ENCODE data around the gene GPHN. TPM values are rescaled to one million over a fixed set of nuclear protein-coding genes. Genes with fewer than 3 reads are reported as not detected.
A peak's percentile ranks its signal among the peaks of the same experiment; 100 is the strongest.

GPHN gene
- polyA plus RNA-seq, 2 of the 4 experiments (the other 2 are of a cell fraction) = 12.7 to 15.5 TPM

DNA sequence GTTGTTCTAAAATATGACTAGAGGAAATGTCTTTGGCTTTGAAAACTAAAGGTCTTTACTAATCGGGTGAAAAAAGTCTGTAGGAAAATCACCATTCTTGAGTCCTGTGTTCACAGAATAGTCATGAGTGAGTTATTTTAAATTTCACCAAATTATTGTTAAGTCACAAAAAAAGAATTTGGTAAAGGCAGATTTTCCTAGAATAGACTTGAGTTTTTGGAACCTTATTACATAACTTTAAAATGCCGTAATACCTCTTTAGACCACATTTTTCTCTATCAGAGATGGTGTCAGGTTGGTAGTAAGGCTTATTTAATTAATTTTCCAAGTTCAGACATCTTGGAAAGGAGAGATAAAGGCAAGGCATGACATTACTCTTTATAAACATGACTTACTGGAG lies 496.6 kb downstream of the GPHN start:
- FAIRE-seq = no peak
- H3K9me3 ChIP-seq = no peaks in the 10 kb centered on the region
- ATAC-seq = no peak
- WGBS (ENCODE audit: missing lambda C conversion rate) = 96% methylated on average over 2 of the region's 2 CpGs
- ChIA-PET CTCF (no interaction called here), POLR2A (no interaction called here)
- H3K27ac ChIP-seq = no peak overlapping the region
- DNase-seq (ENCODE audit: low read depth in 1 of 2, low spot score in 1 of 2) = no peak
- TF ChIP-seq JUN (IDR thresholded peaks at IDR 0.05) (no peak), CBX8 (IDR thresholded peaks at IDR 0.05) (no peak)
- no peak overlapping the region for H3K4me2 ChIP-seq
- H3K4me1 ChIP-seq = no peaks in the 10 kb centered on the region
- H3K4me3 ChIP-seq = no peak overlapping the region

- Histone ChIP-seq H3K4me3 (no peak overlapping the region), H3K4me2 (no peak overlapping the region), H3K27ac (no peak overlapping the region), H3K4me1 (no peaks in the 10 kb centered on the region), H3K9me3 (no peaks in the 10 kb centered on the region)
- ATAC-seq (no peak), DNase-seq (ENCODE audit: low read depth in 1 of 2, low spot score in 1 of 2) (no peak), FAIRE-seq (no peak)
- TF ChIP-seq RFX5 (IDR thresholded peaks at IDR 0.05) = no peak
- no peak for TF ChIP-seq CBX2 (IDR thresholded peaks at IDR 0.05; ENCODE audit: borderline replicate concordance, low read depth)
- no peak for TF ChIP-seq JUNB (IDR thresholded peaks at IDR 0.05)
- TF ChIP-seq KDM1A (IDR thresholded peaks at IDR 0.05; ENCODE audit: low read depth) = no peak
- no peak for TF ChIP-seq SREBF2 (IDR thresholded peaks at IDR 0.05)
- TF ChIP-seq TP53 (CRISPR knock-in tag; IDR thresholded peaks at IDR 0.05) = no peak
- TF ChIP-seq BHLHE40 (IDR thresholded peaks at IDR 0.05; ENCODE audit: low read depth, low read length) = no peak
- WGBS (ENCODE audit: missing lambda C conversion rate) = 100% methylated on average over 1 of the region's 1 CpG
- ChIA-PET CTCF (interaction anchor here (0.7 to 1.3 kb wide), 2 partner anchors 10 to 38 kb away, joined by 3 to 4 read pairs; no protein-coding TSS in a partner anchor), POLR2A (no interaction called here)
Observed at GRCh38 chr14:67010602-67011001, 502.7 kb downstream of the GPHN start.

- TF ChIP-seq HMGXB4 (CRISPR knock-in tag; IDR thresholded peaks at IDR 0.05; ENCODE audit: borderline replicate concordance) = no peak
- no peak for TF ChIP-seq NPAS2 (CRISPR knock-in tag; IDR thresholded peaks at IDR 0.05; ENCODE audit: borderline replicate concordance)
- TF ChIP-seq GATA3 (IDR thresholded peaks at IDR 0.05; ENCODE audit: borderline replicate concordance) = no peak
- H3K4me1 ChIP-seq = no peaks in the 10 kb centered on the region
- H3K4me3 ChIP-seq = no peak overlapping the region
- ATAC-seq (no peak), FAIRE-seq (peak; percentile 86), DNase-seq (ENCODE audit: low read depth in 1 of 2, low spot score in 1 of 2) (no peak)
- no peak overlapping the region for H3K27ac ChIP-seq
- POLR2A ChIA-PET = no interaction called here
- no peaks in the 10 kb centered on the region for H3K9me3 ChIP-seq
- CTCF ChIA-PET = no interaction called here
- no peak overlapping the region for H3K4me2 ChIP-seq
Observed at GRCh38 chr14:67016856-67017255, 508.9 kb downstream of the GPHN start.

GRCh38 chr14:67018720-67019119 lies 510.8 kb downstream of the GPHN start:
- FAIRE-seq (no peak), ATAC-seq (no peak), DNase-seq (ENCODE audit: low read depth in 1 of 2, low spot score in 1 of 2) (no peak)
- Histone ChIP-seq H3K27ac (no peak overlapping the region), H3K4me1 (no peaks in the 10 kb centered on the region), H3K9me3 (no peaks in the 10 kb centered on the region), H3K4me2 (no peak overlapping the region), H3K4me3 (no peak overlapping the region)
- ChIA-PET POLR2A (no interaction called here), CTCF (no interaction called here)
- TF ChIP-seq RNF2 (IDR thresholded peaks at IDR 0.05; ENCODE audit: borderline replicate concordance, low read depth) (no peak), NPAS2 (CRISPR knock-in tag; IDR thresholded peaks at IDR 0.05; ENCODE audit: borderline replicate concordance) (no peak), PHF8 (IDR thresholded peaks at IDR 0.05; ENCODE audit: borderline replicate concordance, low read depth) (no peak), POLR2A (IDR thresholded peaks at IDR 0.05; ENCODE audit: low read length) (no peak), CEBPB (IDR thresholded peaks at IDR 0.05) (no peak), NR3C1 (IDR thresholded peaks at IDR 0.05) (no peak), HEYL (CRISPR knock-in tag; IDR thresholded peaks at IDR 0.05) (no peak)

DNA sequence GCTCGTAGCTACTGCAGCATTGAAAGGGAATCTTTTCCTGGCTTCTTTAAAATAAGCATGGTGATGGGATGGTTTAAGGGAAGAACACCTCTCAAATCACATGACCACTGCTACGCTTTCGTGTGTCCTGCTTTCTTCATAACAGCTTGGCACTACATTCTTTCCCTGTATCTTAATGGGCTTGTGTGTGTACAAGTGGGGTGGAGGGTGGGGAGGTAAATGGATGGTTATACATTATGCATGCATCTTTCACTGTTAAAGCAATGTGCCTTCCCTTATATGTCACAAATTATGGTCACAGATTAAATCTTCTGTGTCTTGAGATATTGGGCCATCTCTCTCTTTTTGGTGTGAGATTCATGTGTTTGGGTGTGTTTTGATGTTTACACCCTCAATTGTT lies 511.8 kb downstream of the GPHN start:
- H3K9me3 ChIP-seq = no peaks in the 10 kb centered on the region
- CTCF ChIA-PET = no interaction called here
- no peaks in the 10 kb centered on the region for H3K4me1 ChIP-seq
- ATAC-seq (no peak), DNase-seq (ENCODE audit: low read depth in 1 of 2, low spot score in 1 of 2) (no peak), FAIRE-seq (no peak)
- TF ChIP-seq FOSB (CRISPR knock-in tag; IDR thresholded peaks at IDR 0.05) (no peak), RAD21 (conservative IDR thresholded peaks at IDR 0.05 in 1 of 2, IDR thresholded peaks at IDR 0.05 in 1 of 2) (no peak), MAFK (IDR thresholded peaks at IDR 0.05; ENCODE audit: partially characterized antibody) (no peak), NR3C1 (IDR thresholded peaks at IDR 0.05) (no peak), HDAC2 (IDR thresholded peaks at IDR 0.05) (no peak), CHD2 (IDR thresholded peaks at IDR 0.05; ENCODE audit: low read length, partially characterized antibody) (no peak), RNF2 (IDR thresholded peaks at IDR 0.05; ENCODE audit: borderline replicate concordance, low read depth) (no peak), NFE2L2 (conservative IDR thresholded peaks at IDR 0.05; ENCODE audit: low read length) (no peak), CTCF (IDR thresholded peaks at IDR 0.05) (no peak), GATA3 (IDR thresholded peaks at IDR 0.05; ENCODE audit: borderline replicate concordance) (no peak), EP300 (IDR thresholded peaks at IDR 0.05) (no peak), RCOR1 (IDR thresholded peaks at IDR 0.05; ENCODE audit: low read depth, low read length) (no peak)
- TF ChIP-seq, protein P1, sequence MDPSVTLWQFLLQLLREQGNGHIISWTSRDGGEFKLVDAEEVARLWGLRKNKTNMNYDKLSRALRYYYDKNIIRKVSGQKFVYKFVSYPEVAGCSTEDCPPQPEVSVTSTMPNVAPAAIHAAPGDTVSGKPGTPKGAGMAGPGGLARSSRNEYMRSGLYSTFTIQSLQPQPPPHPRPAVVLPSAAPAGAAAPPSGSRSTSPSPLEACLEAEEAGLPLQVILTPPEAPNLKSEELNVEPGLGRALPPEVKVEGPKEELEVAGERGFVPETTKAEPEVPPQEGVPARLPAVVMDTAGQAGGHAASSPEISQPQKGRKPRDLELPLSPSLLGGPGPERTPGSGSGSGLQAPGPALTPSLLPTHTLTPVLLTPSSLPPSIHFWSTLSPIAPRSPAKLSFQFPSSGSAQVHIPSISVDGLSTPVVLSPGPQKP (IDR thresholded peaks at IDR 0.05; ENCODE audit: low read depth, low read length) = no peak
- 96% methylated on average over 3 of the region's 3 CpGs for whole genome bisulfite sequencing (ENCODE audit: missing lambda C conversion rate)
- POLR2A ChIA-PET = no interaction called here
- no peak overlapping the region for H3K4me3 ChIP-seq
- H3K4me2 ChIP-seq = no peak overlapping the region
- no peak overlapping the region for H3K27ac ChIP-seq

Measured in A549 (cell line).